GM18505 (cell line): ENCODE results near the gene ATP6V0C.

Experiments used
- ATAC-seq: cut with Tn5 transposase; IDR thresholded peaks from one replicate; pipeline ENCODE4 v1.9.1; 2021; ENCODE audit not compliant: unreplicated experiment
- POLR2A ChIP-seq: IDR thresholded peaks from 4 replicates; pipeline ENCODE4 v1.6.1; 2011; ENCODE audit warnings: borderline replicate concordance; ENCODE audit not compliant: insufficient read depth, insufficient read length; ENCODE audit errors: extremely low read depth

The ATP6V0C gene

DNA sequence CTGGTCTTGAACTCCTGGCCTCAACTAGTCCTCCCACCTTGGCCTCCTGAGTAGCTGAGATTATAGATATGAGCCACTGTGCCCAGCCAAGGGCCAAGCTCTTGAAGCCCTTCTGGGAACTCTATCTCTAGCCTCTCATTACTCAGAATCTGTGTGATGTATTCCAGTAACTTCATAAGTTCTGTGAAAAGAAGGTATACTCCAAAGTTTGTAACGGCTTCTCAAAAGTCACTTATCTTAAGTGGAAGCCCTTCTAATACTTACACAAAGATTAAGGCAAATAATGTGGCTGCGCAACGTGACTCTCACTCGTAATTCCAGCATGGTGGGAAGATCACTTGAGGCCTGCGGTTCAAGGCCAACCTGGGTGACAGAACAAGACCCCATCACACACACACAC is 19.1 kb upstream of the ATP6V0C start:
- no peak for TF ChIP-seq POLR2A
- ATAC-seq, result no peak

DNA sequence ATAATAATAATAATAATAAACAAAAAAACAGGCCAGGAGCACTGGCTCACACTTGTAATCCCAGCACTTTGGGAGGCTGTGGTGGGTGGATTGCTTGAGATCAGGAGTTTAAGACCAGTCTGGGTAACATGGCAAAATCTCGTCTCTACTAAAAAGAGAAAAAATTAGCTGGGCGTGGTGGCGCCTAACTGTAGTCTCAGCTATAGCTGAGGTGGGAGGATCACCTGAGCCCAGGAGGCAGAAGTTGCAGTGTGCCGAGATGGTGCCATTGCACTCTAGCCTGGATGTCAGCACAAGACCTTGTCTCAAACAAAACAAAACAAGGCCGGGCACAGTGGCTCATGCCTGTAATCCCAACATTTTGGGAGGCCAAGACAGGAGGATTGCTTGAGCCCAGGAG is 18.7 kb upstream of the ATP6V0C start:
- TF ChIP-seq POLR2A, result no peak
- no peak for ATAC-seq

DNA sequence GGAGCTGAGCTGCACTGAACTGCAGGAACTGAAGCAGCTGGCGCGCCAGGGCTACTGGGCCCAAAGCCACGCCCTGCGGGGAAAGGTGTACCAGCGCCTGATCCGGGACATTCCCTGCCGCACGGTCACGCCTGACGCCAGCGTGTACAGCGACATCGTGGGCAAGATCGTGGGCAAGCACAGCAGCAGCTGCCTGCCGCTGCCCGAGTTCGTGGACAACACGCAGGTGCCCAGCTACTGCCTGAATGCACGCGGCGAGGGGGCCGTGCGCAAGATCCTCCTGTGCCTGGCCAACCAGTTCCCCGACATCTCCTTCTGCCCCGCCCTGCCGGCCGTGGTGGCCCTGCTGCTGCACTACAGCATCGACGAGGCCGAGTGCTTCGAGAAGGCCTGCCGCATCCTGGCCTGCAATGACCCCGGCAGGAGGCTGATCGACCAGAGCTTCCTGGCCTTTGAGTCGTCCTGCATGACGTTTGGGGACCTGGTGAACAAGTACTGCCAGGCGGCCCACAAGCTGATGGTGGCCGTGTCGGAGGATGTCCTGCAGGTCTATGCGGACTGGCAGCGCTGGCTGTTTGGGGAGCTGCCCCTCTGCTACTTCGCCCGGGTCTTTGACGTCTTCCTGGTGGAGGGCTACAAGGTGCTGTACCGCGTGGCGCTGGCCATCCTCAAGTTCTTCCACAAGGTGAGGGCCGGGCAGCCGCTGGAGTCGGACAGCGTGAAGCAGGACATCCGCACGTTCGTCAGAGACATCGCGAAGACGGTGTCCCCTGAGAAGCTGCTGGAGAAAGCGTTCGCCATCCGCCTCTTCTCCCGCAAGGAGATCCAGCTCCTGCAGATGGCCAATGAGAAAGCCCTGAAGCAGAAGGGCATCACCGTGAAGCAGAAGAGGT is 17.3 kb upstream of the ATP6V0C start:
- TF ChIP-seq POLR2A, result no peak
- ATAC-seq, result no peak

DNA sequence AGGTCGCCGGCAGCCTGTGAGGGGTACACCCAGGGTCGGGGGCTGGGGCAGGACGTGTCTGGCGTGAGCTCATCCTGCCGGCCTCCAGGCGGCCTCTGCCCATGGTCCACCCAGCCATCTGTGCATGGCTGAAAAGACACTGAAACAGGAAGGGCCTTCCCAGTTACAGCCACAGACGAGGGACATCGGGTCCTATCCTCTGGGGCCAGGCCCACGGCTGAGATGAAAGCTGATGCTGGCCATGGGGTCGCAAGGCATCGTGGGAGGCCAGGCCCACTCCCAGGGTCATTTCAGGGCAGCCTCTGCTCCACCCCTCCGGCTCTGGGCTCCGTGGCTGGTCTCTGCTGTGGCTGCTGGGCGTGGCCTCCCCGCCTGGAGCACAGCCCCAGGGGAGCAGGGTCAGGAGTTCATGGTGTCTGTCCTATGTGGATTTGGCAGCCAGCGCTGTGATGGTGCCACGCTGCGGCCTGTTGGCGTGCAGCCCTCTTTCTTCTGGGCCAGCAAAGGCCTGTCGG is 16.6 kb upstream of the ATP6V0C start:
- no peak for TF ChIP-seq POLR2A
- no peak for ATAC-seq

DNA sequence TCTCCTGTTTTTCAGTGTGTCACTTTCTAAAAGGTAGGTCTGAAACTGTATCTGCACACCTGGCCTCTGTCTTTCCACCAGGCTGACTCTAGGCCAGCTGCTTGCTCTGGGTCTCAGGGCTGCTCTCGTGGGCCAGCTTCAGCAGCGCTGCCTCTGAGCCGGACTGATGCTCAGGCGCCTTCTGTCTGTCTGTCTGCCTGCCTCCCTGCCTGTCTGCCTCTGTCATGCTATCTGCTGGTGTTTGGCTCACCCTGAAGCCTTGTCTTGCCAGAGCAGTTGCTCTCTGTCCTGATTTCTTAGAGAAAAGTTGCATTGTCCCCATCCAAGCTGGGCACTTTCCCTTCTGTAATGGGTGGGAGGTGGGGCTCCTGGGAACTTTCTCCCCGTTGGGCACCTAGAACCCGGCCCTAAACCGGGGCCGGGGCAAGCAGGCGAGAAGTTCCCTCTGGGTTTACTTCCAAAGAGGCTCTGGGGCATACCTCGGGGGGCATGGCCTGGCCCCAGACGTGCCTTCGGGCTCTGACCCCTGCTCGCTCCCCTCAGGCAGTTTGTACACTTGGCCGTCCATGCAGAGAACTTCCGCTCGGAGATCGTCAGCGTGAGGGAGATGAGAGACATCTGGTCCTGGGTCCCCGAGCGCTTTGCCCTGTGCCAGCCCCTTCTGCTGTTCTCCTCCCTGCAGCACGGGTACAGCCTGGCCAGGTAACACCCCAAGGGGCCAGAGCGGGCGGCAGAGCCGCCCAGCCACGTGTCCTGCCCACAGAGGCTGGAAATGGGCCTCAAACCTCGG is 15.9 kb upstream of the ATP6V0C start:
- no peak for ATAC-seq
- TF ChIP-seq POLR2A, result no peak

DNA sequence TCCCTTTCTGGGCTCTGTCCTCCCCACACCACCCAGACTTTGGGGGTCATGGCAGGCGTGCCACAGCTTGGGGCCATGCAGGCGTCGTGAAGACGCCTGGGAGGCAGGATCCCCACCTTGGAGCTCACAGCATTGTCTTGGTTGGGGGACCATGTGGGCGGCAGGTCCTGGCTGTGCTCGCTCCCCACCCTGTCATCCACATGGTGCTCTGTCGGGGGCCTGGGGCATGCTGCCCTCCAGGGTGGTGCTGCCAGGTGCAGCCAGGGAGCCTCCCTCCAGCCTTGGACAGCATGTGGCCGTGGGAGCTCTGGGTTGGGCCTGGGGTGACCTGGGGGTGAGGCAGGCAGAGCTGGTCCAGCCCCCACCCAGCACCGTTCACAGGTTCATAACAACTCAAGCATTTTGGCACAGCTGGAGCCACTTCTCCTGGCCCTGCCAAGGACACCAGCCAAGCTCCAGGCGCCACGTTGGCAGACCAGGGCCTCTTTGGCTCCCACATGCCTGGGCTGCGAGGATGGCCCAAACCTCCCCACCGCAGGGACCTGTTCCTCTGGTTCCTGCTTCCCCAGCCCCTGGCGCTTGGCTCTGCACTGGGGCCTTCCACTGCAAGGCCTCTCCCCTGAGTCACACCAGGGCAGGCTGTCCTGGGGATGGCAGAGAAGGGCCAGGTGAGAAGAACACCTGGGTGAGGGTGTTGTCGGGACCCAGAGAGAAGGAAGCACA is 15.1 kb upstream of the ATP6V0C start:
- ATAC-seq, result no peak
- no peak for TF ChIP-seq POLR2A

DNA sequence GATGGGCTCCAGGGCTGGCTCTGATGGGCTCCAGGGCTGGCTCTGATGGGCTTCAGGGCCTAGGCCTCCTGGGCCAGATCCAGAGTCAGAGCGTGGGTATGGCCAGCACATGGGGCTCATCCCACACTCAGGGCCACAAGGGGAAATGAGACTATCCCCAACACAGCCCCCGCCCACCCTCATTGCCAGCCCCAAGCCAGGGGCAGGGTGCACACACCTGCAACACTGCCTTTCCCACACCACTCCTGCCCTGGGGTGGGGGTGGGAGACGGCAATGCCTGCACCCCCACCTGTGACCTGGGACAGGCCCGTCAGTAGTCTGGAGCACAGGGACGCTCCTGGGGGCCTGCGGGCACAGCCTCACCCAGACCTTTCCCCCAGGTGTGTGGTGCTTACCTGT is 14.3 kb upstream of the ATP6V0C start:
- no peak for ATAC-seq
- TF ChIP-seq POLR2A, result no peak

DNA sequence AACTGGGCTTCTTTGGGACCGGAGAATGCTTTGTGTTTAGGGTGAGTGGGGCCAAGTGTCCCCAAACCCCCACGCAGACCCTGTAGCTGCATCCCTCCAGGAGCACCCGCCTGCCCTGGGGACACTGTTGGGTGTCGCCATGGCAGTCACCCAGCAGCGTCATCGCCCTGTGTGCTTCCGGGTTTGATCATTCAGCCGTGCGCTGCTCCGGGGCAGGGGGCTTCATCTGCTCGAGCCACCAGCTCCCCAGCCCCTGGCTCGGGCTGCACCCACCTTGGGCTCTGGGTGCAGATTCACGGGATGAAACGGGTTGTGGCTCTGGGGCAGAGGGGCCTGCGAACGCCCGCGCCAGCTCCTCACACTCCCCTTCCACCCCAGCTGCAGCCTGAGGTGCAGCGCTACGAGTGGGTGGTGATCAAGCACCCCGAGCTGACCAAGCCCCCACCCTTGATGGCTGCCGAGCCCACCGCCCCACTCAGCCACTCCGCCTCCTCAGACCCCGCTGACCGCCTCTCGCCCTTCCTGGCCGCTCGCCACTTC is 13.8 kb upstream of the ATP6V0C start:
- no peak for ATAC-seq
- TF ChIP-seq POLR2A, result no peak

DNA sequence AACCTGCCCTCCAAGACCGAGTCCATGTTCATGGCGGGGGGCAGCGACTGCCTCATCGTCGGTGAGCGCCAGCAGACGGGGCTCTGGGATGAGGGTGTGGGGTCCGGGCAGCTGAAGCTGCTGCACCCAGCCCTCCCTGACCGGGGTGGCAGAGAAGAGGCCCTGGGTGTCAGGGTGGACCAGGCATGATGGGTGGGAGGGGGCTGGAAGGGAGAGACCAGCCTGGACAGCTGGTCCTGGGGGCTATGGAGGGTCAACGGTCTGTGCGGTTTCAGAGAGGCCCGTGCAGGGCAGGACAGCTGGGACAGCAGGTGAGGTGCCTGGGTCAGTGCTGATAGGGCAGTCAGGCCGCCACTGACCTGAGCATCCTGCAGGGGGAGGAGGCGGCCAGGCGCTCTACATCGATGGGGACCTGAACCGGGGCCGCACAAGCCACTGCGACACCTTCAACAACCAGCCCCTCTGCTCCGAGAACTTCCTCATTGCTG is 13.3 kb upstream of the ATP6V0C start:
- TF ChIP-seq POLR2A, result no peak
- ATAC-seq, result no peak

DNA sequence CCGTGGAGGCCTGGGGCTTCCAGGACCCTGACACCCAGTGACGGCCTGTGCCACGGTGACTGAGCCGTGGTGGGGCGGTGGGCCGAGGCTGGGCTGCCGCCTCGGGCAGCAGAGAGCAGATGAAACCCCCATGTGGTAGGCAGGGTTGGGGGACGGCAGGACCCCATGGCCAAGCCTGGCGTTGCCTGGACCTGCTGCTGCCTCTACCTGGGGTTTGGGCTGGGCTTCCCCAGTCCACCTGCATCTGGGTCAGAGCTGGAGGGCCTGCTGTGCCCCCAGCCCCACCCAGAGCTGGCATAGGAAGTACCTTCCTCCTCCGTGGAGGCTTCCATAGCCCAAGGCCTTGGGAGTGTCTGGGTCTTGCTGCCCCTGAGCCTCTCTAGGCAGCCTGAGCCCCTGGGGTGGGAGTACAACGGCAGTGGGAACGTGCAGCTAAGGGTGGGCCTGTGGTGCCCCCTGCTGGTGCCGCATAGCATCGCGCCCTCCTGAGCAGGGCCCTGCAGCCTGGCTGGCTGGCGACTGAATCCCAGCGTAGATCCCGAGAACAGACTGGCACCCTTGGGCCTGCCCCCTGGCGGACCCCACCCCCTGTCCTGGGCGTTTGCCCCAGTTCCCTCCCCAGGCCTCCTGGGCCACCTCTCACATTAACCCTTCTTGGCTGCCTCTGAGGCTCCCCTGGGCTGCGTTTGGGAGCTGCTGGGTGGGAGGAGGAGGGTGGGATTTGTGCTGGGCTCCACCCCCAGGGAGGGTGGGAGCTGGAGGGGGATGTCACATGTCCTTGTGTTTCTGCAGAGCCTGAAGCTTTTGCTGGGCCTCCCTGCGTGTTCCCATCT is 12.6 kb upstream of the ATP6V0C start:
- no peak for TF ChIP-seq POLR2A
- peak; percentile 59 for ATAC-seq

DNA sequence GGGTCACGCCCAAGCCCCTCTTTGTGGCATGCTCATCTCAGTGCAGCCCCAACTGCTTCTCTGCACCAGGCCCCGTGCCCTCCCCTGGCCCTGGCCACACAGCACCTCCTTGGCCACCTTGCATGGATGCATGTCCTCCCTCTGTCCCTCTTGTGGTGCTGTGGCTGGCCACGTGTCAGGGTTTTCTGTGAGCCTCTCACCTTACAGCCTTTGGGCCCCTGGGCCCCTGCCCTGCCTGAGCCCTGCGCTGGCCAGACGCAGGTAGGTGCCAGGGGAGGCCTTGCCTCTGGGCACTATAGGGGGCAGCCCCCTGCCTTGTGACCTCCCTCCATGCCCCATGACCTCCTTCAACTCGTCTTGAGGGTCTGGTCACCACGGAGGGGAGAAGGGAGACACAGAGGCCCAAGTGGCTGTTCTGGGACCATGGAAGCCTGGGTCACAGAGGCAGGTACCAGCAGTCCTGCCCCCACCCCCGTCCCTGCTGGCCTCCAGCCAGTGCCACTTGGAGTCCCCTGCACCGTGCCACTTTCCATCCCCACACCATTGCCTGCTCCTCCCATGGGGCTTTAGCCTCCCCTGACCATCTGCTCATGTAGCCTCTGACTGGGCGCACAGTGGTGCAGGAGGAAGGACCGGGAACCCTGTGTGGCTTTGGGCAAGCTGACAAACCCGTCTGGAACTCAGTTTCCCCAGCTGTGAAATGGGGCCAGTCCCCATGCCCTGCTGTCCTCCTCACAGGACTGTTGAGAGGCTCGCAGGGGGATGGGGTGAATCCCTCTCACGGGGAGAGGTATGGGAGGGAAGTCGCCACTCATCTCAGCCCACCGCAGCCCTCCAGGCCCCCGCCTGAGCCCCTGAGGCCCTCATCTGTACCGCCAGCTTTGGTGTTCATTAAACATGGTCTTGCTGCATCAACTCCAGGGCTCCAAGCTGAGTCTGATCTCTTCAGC is 11.5 kb upstream of the ATP6V0C start:
- ATAC-seq, result no peak
- TF ChIP-seq POLR2A, result no peak
